HG03520 (cell line): ENCODE results near the gene WNK2.

Experiments
- ATAC-seq: cut with Tn5 transposase; IDR thresholded peaks from one replicate; pipeline ENCODE4 v1.9.1; 2021; ENCODE audit warnings: mild to moderate bottlenecking, moderate library complexity; ENCODE audit not compliant: unreplicated experiment

Gene WNK2

DNA sequence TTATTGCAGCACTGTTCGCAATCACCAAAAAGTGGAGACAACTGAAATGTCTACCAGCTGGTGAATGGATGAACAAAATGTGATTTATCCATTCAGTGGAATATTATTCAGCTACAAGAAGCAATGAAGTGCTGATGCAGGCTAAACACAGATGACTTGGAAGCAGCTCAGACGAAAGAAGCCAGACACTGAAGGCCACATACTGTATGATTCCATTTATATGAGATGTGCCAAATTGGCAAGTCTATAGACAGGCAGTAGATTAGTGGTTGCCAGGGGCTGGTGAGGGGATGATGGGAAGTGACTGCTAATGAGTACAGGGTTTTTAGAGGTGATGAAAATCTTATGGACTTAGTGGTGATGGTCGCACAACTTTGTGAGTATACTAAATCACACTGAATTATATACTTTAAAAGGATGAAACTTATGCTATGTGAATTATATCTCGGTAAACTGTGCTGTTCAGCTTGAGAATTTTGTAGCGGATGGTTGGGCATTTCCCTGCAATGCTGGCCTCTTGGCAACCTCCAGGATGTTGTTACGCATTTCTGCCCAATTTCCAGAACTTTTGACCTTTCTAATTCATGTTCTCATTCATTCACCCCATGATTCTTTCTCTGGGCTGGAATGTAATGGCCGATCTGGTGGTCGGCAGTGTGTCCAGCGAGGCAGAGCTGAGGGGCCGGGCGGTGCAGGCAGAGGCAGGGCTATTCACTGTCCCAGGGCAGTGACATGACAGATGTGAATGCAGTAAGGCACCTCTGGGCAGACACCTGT is 22.0 kb upstream of the WNK2 start:
- ATAC-seq, result no peak

GRCh38 chr9:93164085-93164484 is 19.9 kb upstream of the WNK2 start:
- ATAC-seq, result no peak

DNA sequence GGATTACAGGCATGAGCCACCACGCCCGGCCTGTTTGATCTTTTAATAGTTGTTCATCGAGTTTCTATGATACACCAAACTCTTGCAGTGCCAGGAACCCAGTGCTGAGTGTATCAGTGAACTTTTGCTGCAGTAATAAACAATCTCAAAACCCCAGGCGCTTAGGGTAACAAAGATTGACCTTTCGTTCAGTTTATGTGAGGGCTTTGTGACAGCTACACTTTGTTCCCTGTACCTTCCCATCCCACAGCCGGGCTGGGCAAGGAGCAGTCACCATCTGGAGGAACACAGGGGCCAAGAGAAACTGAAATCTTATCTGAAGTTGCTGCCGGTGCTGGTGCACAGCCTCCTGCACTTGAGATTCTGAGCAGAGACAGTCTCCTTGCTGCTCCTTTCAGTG is 17.2 kb upstream of the WNK2 start:
- no peak for ATAC-seq

- no peak for ATAC-seq
Measured at GRCh38 chr9:93167185-93167584, 16.8 kb upstream of the WNK2 start.

DNA sequence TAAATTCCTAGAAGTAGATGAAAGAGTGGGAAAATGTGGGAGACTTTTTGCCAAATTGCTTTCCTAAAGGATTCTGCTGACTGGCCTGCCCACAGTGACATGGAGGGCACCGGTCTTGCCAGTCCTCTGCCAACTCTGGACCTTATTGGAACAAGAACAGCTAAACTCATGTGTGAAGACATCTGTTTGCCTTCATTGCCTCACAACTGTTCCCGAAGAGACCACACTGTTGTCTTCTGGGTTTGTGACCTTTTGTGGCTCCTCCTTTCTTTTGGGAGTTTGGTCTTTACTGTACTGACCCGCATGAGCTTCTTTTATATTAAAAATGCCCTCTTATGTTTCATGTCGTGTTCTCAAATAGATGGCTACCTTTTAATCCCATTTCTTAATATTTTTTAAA is 16.1 kb upstream of the WNK2 start:
- no peak for ATAC-seq

DNA sequence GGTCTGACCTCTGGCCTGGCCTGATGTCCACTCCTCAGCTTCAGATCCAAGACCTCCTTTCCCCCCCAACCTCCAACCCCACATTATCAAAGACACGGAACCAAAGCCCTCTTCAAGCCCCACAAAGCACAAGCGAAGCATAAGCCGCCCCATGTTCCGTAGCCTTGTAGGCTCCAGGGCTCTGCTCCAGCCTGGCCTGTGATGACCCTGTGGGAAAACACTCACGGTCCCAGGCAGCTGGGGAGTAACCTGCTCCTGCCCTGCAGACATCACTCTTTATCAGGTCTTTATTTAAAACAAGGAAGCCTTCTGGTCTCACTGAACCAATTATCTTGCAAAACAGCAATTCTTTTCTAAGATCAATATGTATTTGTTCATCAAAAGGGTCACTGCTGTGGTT is 15.4 kb upstream of the WNK2 start:
- ATAC-seq, result no peak

DNA sequence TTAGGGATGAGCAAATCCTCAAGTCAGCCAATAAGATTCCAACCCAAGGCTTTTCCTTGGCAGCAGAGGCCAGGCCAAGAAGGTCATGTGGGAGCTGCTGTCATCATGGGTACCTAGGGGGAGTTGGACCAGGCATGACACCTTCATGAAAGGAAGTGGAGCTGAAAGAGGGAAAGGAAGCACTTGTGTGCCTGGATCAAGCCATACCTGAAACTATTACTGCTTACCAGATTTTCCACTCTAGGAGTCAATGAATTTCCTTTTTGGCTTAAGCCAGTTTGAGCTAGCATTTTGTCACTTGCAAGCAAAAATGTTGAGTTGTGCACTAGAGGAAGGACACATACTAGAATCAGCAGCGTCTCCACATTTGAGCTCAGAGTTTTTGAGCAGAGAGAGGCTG is 14.5 kb upstream of the WNK2 start:
- ATAC-seq, result no peak

DNA sequence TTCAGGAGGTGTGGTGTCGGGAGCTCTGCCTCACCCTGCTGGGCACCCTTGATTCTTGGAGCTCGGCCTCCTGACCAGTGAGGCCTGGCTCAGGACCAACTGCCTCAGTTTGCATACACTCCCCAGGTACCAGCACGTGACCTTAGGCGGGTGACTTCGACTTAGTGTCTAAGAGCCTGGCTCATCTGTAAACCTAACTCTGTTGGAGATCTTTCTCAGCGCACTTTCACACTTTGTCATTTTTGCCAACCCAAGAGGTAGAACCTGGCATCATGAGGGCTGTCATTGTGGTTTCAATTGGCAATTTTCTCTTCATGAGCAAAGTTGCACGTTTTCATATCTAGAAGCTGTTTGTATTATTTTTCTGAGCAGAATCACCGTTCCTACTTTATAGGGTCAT is 13.4 kb upstream of the WNK2 start:
- no peak for ATAC-seq

DNA sequence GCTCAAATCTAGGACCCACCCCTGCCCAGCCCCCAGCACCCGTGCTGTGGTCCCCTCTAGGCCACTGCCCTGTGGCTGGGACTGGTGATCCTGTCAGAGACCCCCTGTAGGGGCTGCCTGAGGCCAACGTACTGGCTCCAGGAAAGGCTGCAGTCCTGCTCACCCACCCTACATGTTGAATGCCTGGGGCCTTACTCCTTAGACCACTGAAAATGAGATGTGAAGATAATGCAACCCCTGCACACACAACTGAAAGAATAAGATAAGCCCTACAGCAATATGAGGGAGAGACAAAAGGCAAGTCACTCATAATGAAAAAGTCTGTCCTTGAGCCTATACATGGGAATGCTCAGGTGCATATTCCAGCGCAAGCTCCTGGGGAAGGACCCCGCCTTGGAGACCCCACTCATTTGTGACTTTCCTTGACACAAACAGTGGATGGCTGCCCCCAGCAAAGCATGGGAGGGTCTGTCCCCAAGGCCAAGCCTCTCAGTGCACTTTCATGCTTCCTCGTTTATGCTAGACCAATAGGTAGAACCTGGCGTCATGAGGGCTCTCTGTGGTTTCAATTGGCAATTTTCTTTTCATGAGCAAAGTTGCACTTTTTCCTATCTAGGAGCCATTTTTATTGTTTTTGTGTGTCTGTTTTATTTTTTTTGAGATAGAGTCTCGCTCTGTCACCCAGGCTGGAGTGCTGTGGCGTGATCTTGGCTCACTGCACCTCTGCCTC is 12.5 kb upstream of the WNK2 start:
- no peak for ATAC-seq

GRCh38 chr9:93172666-93173364 is 11.1 kb upstream of the WNK2 start:
- ATAC-seq, result no peak

- no peak for ATAC-seq
Measured at GRCh38 chr9:93173365-93174051, 10.4 kb upstream of the WNK2 start.

GRCh38 chr9:93174976-93175375 is 9.0 kb upstream of the WNK2 start:
- ATAC-seq, result no peak

- no peak for ATAC-seq
Measured at GRCh38 chr9:93177676-93178075, 6.3 kb upstream of the WNK2 start.

DNA sequence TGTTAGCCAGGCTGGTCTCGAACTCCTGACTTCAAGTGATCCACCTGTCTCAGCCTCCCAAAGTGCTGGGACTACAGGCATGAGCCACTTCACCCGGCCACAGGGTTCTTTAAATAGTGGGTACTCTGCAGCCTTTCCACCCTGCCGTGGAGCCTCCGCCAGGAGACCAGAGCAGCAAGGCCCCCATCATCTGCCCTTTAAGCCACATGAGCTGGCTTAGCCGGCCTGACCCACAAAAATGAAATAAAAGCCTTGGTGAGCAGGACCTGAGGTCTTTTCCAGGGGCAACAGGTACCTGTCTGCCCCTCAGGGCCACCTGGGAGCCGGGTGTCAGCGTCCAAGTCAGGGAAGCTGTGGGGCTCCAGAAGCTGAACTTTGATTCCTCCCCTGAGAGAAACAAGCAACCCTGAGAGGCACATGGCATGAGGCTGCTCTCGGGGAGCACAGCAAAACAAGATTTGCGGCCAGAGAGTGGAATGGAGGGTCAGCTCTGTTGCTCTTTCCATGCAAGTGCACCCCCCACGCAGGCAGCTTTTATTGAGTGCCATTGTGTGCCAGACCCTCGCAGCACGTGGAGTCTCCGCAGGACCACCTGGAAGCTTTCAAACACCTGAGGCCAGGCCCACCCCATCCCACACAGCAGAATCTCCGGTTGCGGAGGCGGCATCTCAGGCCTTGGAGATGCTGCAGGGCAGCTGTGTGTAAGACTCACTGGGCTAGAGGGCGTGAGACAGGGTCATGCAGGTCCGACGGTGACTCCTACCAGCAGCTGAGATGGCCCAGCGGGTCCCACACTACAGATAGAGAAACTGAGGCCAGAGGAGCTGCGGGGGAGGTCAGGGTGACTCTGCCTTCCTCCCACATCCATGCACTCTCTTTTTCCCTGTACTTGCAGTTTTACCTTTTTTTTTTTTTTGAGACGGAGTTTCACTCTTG is 4.8 kb upstream of the WNK2 start:
- no peak for ATAC-seq

GRCh38 chr9:93180938-93181337 is 3.0 kb upstream of the WNK2 start:
- ATAC-seq, result no peak

- ATAC-seq, result no peak
Measured at GRCh38 chr9:93181672-93182435, 2.1 kb upstream of the WNK2 start.

DNA sequence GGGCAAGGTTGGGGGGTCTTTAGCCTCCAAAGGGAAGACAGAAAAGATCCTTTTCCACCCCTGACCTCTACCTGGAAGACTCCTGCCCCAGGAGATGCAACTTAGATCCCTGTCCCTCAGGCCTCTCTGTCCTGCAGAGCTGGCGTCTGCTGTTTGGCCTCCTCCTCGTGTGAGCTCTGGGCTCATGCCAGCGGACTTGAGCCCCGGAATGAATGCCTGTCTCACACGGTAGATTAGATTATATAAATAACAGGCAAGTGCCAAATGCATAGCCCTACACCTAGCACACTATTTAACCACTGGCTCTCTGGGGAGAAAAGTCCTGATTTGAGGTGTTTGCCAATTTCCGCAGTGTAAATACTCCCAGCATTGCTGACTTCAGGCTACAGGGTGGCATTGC is 1.4 kb upstream of the WNK2 start:
- ATAC-seq, result no peak

- no peak for ATAC-seq
Measured at GRCh38 chr9:93183131-93183662, 742 bp upstream of the WNK2 start.
